Stomach (tissue), 4 donors: ENCODE results near the gene CCDC18.

ENCODE experiments used
- POLR2A ChIP-seq, 4 donors: fragments of 450-650 bp; IDR thresholded peaks; one replicate each; pipeline ENCODE4 v1.6.1; 2016; ENCODE audit warnings: antibody characterized with exemption in 4 of 4, control low read depth in 2 of 4, mild to moderate bottlenecking in 1 of 4, moderate library complexity in 1 of 4
- POLR2AphosphoS5 ChIP-seq, 3 donors: sonication (generic); formaldehyde crosslinking; IDR thresholded peaks; one replicate each; pipeline ENCODE4 v1.6.1; 2016; ENCODE audit warnings: antibody characterized with exemption in 3 of 3
- TF ChIP-seq, protein P1 (sequence below), 7 experiments: fragments of 450-650 bp in 4 of 7; fragments of 200-600 bp in 3 of 7; sonication (generic) in 3 of 7; IDR thresholded peaks; one replicate each; pipeline ENCODE4 v1.5.1; 2016 to 2019; ENCODE audit warnings: antibody characterized with exemption in 7 of 7, control low read depth in 2 of 7, mild to moderate bottlenecking in 1 of 7

DNA sequence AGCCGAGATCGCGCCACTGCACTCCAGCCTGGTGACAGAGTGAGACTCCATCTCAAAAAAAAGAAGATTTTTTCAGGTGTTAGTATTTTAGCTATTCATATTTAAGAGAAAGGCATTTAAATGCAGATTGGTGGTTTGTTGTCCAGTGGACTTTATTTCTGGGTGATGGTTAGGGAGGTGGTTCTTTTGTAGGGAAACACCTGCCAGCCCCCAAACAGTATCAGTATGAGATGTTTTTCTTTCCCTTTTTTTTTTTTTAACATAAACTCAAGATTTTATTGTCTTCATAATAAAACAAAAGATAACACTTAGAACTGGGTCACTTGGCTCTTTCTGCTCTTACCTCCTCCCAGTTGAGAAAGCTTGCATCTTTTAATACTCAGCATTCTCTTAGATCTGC, 9.9 kb downstream of the CCDC18 start:
- TF ChIP-seq, protein P1, sequence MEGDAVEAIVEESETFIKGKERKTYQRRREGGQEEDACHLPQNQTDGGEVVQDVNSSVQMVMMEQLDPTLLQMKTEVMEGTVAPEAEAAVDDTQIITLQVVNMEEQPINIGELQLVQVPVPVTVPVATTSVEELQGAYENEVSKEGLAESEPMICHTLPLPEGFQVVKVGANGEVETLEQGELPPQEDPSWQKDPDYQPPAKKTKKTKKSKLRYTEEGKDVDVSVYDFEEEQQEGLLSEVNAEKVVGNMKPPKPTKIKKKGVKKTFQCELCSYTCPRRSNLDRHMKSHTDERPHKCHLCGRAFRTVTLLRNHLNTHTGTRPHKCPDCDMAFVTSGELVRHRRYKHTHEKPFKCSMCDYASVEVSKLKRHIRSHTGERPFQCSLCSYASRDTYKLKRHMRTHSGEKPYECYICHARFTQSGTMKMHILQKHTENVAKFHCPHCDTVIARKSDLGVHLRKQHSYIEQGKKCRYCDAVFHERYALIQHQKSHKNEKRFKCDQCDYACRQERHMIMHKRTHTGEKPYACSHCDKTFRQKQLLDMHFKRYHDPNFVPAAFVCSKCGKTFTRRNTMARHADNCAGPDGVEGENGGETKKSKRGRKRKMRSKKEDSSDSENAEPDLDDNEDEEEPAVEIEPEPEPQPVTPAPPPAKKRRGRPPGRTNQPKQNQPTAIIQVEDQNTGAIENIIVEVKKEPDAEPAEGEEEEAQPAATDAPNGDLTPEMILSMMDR (IDR thresholded peaks at IDR 0.05) = no peak
- TF ChIP-seq POLR2A (IDR thresholded peaks at IDR 0.05) = no peak
- TF ChIP-seq POLR2AphosphoS5 (IDR thresholded peaks at IDR 0.05) = no peak
